Mesothelial cell of epicardium (in vitro differentiated cells): Measurements from ENCODE around the gene CROCC. TPM values are rescaled to one million over a fixed set of nuclear protein-coding genes. Genes with fewer than 3 reads are reported as not detected.
"Not testable (repeated sequence)": the region's sequence is repeated elsewhere in the genome, so short reads cannot be mapped to it uniquely, and the experiment has no call there.

Experiments
- DNase-seq, 2 experiments: peaks; one replicate each; pipeline ENCODE4 v3.0.0; 2021; ENCODE audit warnings: low spot score in 2 of 2; ENCODE audit not compliant: unreplicated experiment in 2 of 2
- H3K27ac Mint-ChIP-seq: 2 replicates; pipeline ENCODE4 v1.8.0; 2021; ENCODE audit warnings: mixed read lengths
- H3K27me3 Mint-ChIP-seq: 2 replicates; pipeline ENCODE4 v1.8.0; 2021; ENCODE audit warnings: low read depth, mixed read lengths
- H3K36me3 Mint-ChIP-seq: 2 replicates; pipeline ENCODE4 v1.8.0; 2021; ENCODE audit warnings: mixed read lengths
- H3K4me1 Mint-ChIP-seq: 2 replicates; pipeline ENCODE4 v1.8.0; 2021; ENCODE audit warnings: mixed read lengths
- H3K4me3 Mint-ChIP-seq: 2 replicates; pipeline ENCODE4 v1.8.0; 2021; ENCODE audit warnings: mild to moderate bottlenecking, moderate library complexity, mixed read lengths
- H3K9me3 Mint-ChIP-seq: 2 replicates; pipeline ENCODE4 v1.8.0; 2021; ENCODE audit warnings: mixed read lengths
- CTCF ChIP-seq: fragments of 200-600 bp; sonication (generic); IDR thresholded peaks from one replicate; pipeline ENCODE4 v1.5.0; 2021; ENCODE audit warnings: antibody characterized with exemption; ENCODE audit not compliant: unreplicated experiment
- total RNA-seq: library from RNA; stranded (reverse); gene quantifications from 3 replicates; pipeline ENCODE4 v1.2.1, GENCODE V29; 2021

Gene CROCC
- total RNA-seq, result 81.3 to 86.4 TPM (median 86.1 TPM) in 3 replicates

GRCh38 chr1:16921391-16922185, at the start of gene CROCC:
Gene CROCC (plus strand): TSS chr1:16921931. CDS start chr1:16922019, 88 bp downstream.
- no peaks in the 10 kb centered on the region for H3K9me3 Mint-ChIP-seq
- peaks cover 16% of the 10 kb centered on the region for H3K4me1 Mint-ChIP-seq
- peak; percentile 48 to 72 for DNase-seq
- no peaks in the 10 kb centered on the region for H3K27me3 Mint-ChIP-seq
- peak within 1 kb of the TSS; percentile 75 for H3K27ac Mint-ChIP-seq
- H3K4me3 Mint-ChIP-seq, result peak within 1 kb of the TSS; percentile 60
- H3K36me3 Mint-ChIP-seq, result no peaks in the 10 kb centered on the region
- TF ChIP-seq CTCF, result no peak

- not testable (repeated sequence) for H3K9me3 Mint-ChIP-seq
These were observed 49.3 kb upstream of the CROCC start for GRCh38 chr1:16872152-16873075.

GRCh38 chr1:16873076-16873879, 48.5 kb upstream of the CROCC start:
- Mint-ChIP-seq H3K27me3 (peaks cover 45% of the 10 kb centered on the region), H3K4me3 (peak overlapping the region; percentile 74), H3K4me1 (peaks cover 13% of the 10 kb centered on the region)
- DNase-seq, result peak; percentile 49 to 73
- not testable (repeated sequence) for H3K27ac Mint-ChIP-seq, H3K9me3 Mint-ChIP-seq, H3K36me3 Mint-ChIP-seq

More at GRCh38 chr1:16872152-16873075, 49.3 kb upstream of the CROCC start:
- H3K36me3 Mint-ChIP-seq, H3K27ac Mint-ChIP-seq: not testable (repeated sequence)
- H3K4me1 Mint-ChIP-seq, result peaks cover 13% of the 10 kb centered on the region
- DNase-seq, result peak in 1 of 2 experiments; percentile 62
- H3K4me3 Mint-ChIP-seq, result peak overlapping the region; percentile 74
- H3K27me3 Mint-ChIP-seq, result peaks cover 45% of the 10 kb centered on the region

GRCh38 chr1:16874968-16875765, 46.6 kb upstream of the CROCC start:
- not testable (repeated sequence) for DNase-seq, H3K27ac Mint-ChIP-seq, H3K4me3 Mint-ChIP-seq, H3K36me3 Mint-ChIP-seq, H3K9me3 Mint-ChIP-seq
- Mint-ChIP-seq H3K27me3 (peaks cover 53% of the 10 kb centered on the region), H3K4me1 (peaks cover 13% of the 10 kb centered on the region)

GRCh38 chr1:16881742-16882141, 40.0 kb upstream of the CROCC start:
- not testable (repeated sequence) for H3K9me3 Mint-ChIP-seq, H3K36me3 Mint-ChIP-seq, H3K4me3 Mint-ChIP-seq, H3K4me1 Mint-ChIP-seq, DNase-seq, H3K27ac Mint-ChIP-seq
- peaks cover 18% of the 10 kb centered on the region for H3K27me3 Mint-ChIP-seq

- peaks cover 19% of the 10 kb centered on the region for H3K27me3 Mint-ChIP-seq
- no peaks in the 10 kb centered on the region for H3K9me3 Mint-ChIP-seq
- TF ChIP-seq CTCF, result no peak
- H3K4me3 Mint-ChIP-seq, result no peak overlapping the region
- no peaks in the 10 kb centered on the region for H3K4me1 Mint-ChIP-seq
- H3K27ac Mint-ChIP-seq, result no peak overlapping the region
- no peaks in the 10 kb centered on the region for H3K36me3 Mint-ChIP-seq
- DNase-seq, result no peak
These were observed 38.7 kb upstream of the CROCC start for GRCh38 chr1:16882986-16883385.

GRCh38 chr1:16884487-16884886, 37.2 kb upstream of the CROCC start:
- H3K4me1 Mint-ChIP-seq, H3K4me3 Mint-ChIP-seq, H3K27ac Mint-ChIP-seq, H3K9me3 Mint-ChIP-seq, DNase-seq, H3K36me3 Mint-ChIP-seq: not testable (repeated sequence)
- H3K27me3 Mint-ChIP-seq, result peaks cover 16% of the 10 kb centered on the region
